Prostate gland (tissue), 2 donors: ENCODE results near the gene CABLES1.

Experiments used
- POLR2A ChIP-seq: fragments of 450-650 bp; IDR thresholded peaks from one replicate; pipeline ENCODE4 v1.6.1; 2016; ENCODE audit warnings: antibody characterized with exemption, mild to moderate bottlenecking
- POLR2AphosphoS5 ChIP-seq: sonication (generic); formaldehyde crosslinking; IDR thresholded peaks from one replicate; pipeline ENCODE4 v1.6.1; 2017; ENCODE audit warnings: antibody characterized with exemption
- TF ChIP-seq, protein P1 (sequence below), 4 experiments: fragments of 200-600 bp in 2 of 4; fragments of 450-650 bp in 2 of 4; sonication (generic) in 2 of 4; IDR thresholded peaks; 1 replicate in 3 of 4; 2 replicates in 1 of 4; pipeline ENCODE4 v1.5.1; 2016 to 2019; ENCODE audit warnings: antibody characterized with exemption in 4 of 4, mild to moderate bottlenecking in 2 of 4, moderate library complexity in 2 of 4

DNA sequence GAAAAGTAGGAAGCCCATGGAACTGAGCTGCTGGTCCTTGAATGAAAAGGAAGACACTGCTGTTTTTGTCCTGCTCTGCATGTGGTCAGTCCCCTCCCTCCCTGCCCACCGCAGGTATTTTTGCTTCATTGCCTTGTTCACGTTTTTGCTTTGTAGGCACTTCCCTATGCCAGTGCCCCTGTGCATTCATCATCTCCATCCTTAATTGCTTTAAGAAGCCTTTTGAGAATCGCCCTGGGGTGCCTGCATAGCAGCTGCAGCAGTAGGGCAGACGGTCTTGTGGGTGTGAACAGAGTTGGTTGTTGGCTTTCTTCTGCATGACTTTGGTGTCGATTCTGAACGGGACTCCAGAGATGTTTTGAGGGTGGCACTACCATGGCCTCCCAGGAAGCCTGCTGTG, 97.0 kb downstream of the CABLES1 start:
- TF ChIP-seq, protein P1, sequence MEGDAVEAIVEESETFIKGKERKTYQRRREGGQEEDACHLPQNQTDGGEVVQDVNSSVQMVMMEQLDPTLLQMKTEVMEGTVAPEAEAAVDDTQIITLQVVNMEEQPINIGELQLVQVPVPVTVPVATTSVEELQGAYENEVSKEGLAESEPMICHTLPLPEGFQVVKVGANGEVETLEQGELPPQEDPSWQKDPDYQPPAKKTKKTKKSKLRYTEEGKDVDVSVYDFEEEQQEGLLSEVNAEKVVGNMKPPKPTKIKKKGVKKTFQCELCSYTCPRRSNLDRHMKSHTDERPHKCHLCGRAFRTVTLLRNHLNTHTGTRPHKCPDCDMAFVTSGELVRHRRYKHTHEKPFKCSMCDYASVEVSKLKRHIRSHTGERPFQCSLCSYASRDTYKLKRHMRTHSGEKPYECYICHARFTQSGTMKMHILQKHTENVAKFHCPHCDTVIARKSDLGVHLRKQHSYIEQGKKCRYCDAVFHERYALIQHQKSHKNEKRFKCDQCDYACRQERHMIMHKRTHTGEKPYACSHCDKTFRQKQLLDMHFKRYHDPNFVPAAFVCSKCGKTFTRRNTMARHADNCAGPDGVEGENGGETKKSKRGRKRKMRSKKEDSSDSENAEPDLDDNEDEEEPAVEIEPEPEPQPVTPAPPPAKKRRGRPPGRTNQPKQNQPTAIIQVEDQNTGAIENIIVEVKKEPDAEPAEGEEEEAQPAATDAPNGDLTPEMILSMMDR (IDR thresholded peaks at IDR 0.05): no peak
- TF ChIP-seq POLR2A (no peak), POLR2AphosphoS5 (no peak)
